ENCODE measurements around the gene SORBS2. TPM values are rescaled to one million over a fixed set of nuclear protein-coding genes. Genes with fewer than 3 reads are reported as not detected.
A peak's percentile ranks its signal among the peaks of the same experiment; 100 is the strongest.

SORBS2 gene
- total RNA-seq, 3 donors from 2014 or later = 44.9 to 416 (median 53.7) TPM

GRCh38 chr4:185550933-185551332 lies 261.1 kb downstream of the SORBS2 start:
- no peaks in the 10 kb centered on the region for H3K4me1 ChIP-seq (ENCODE audit: low read depth)
- DNase-seq (no peak), ATAC-seq (no peak)
- intact Hi-C loops (cut with DNase I, micrococcal nuclease) = no loop called here
- no peak overlapping the region for H3K4me3 ChIP-seq
- no peaks in the 10 kb centered on the region for H3K36me3 ChIP-seq (ENCODE audit: low read depth)
- H3K9me3 ChIP-seq = no peaks in the 10 kb centered on the region
- TF ChIP-seq CTCF (IDR thresholded peaks at IDR 0.05) = no peak

- DNase-seq (no peak), ATAC-seq (peak; percentile 64)
- Histone ChIP-seq H3K4me1 (ENCODE audit: low read depth) (no peaks in the 10 kb centered on the region), H3K36me3 (ENCODE audit: low read depth) (no peaks in the 10 kb centered on the region), H3K9me3 (no peaks in the 10 kb centered on the region), H3K4me3 (no peak overlapping the region)
- intact Hi-C loops (cut with DNase I, micrococcal nuclease) = no loop called here
- no peak for TF ChIP-seq CTCF (IDR thresholded peaks at IDR 0.05)
Measured at GRCh38 chr4:185549095-185549639, 262.8 kb downstream of the SORBS2 start.

- Histone ChIP-seq H3K4me1 (ENCODE audit: low read depth) (no peaks in the 10 kb centered on the region), H3K4me3 (no peak overlapping the region), H3K9me3 (no peaks in the 10 kb centered on the region), H3K36me3 (ENCODE audit: low read depth) (no peaks in the 10 kb centered on the region)
- no peak for TF ChIP-seq CTCF (IDR thresholded peaks at IDR 0.05)
- intact Hi-C loops (cut with DNase I, micrococcal nuclease) = no loop called here
- DNase-seq (no peak), ATAC-seq (no peak)
Measured at GRCh38 chr4:185548587-185548986, 263.4 kb downstream of the SORBS2 start.

- no peak for ATAC-seq
Measured at GRCh38 chr4:185546335-185546734, 265.7 kb downstream of the SORBS2 start.

GRCh38 chr4:185542626-185543315 lies 269.2 kb downstream of the SORBS2 start:
- TF ChIP-seq CTCF (IDR thresholded peaks at IDR 0.05) = no peak
- ATAC-seq = peak; percentile 75
- H3K4me1 ChIP-seq (ENCODE audit: low read depth) = no peaks in the 10 kb centered on the region
- H3K36me3 ChIP-seq (ENCODE audit: low read depth) = no peaks in the 10 kb centered on the region
- no peaks in the 10 kb centered on the region for H3K9me3 ChIP-seq
- no peak overlapping the region for H3K4me3 ChIP-seq
- peak; percentile 49 to 65 (median 55) for DNase-seq
- intact Hi-C loops (cut with DNase I, micrococcal nuclease) = no loop called here

More at GRCh38 chr4:185546335-185546734, 265.7 kb downstream of the SORBS2 start:
- no peak for TF ChIP-seq CTCF (IDR thresholded peaks at IDR 0.05)
- no peaks in the 10 kb centered on the region for H3K36me3 ChIP-seq (ENCODE audit: low read depth)
- H3K4me1 ChIP-seq (ENCODE audit: low read depth) = no peaks in the 10 kb centered on the region
- no peaks in the 10 kb centered on the region for H3K9me3 ChIP-seq
- no peak for DNase-seq
- intact Hi-C loops (cut with DNase I, micrococcal nuclease) = no loop called here
- H3K4me3 ChIP-seq = no peak overlapping the region

Measured in mucosa of descending colon (tissue), 3 donors.